DMS79 (cell line): Measurements from ENCODE around the gene PCSK2.

ENCODE experiments used
- DNase-seq: peaks from one replicate; lab custom pipeline; 2025; lab: John Stamatoyannopoulos, UW

The PCSK2 gene

DNA sequence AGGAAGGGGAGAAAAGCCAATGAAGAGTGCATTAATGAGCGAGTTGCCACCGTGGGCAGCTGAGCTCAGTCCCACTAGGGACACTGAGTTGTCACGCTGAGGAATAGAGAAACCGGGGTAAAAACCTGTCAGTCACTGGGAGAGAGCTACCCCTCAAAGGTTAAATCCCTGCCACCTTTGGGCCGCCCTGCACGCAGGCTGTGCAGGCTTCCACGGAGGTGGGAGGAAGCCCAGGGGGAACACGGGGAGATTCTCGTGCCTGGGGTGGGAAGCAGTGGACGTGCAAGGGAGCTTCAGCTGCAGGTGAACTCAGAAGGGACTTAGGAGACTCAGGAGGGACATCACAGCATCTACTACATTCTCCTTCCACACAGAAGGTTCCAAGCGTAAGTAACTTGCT, 253.9 kb downstream of the PCSK2 start:
- DNase-seq = no peak

GRCh38 chr20:17481661-17482060, 254.8 kb downstream of the PCSK2 start:
- no peak for DNase-seq

- DNase-seq = no peak
These were observed 255.7 kb downstream of the PCSK2 start for GRCh38 chr20:17482536-17482935.

DNA sequence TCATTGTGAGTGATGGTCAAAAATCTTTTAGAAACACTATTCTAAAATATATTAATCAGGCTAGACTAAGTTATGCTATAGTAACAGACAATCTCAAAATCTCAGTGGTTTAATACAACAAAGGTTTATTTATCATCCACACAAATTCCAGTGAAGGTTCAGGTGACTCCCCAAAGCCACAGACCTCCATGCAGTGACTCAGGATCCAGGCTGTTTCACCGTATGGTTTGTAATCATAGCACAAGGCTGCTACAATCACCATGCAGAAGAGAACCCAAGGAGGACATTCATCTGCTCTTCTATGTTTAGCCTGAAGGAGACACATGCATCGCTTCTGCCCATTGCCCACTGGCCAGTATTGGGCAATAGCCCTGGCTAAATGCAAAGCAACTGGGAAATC, 258.2 kb downstream of the PCSK2 start:
- DNase-seq = no peak

DNA sequence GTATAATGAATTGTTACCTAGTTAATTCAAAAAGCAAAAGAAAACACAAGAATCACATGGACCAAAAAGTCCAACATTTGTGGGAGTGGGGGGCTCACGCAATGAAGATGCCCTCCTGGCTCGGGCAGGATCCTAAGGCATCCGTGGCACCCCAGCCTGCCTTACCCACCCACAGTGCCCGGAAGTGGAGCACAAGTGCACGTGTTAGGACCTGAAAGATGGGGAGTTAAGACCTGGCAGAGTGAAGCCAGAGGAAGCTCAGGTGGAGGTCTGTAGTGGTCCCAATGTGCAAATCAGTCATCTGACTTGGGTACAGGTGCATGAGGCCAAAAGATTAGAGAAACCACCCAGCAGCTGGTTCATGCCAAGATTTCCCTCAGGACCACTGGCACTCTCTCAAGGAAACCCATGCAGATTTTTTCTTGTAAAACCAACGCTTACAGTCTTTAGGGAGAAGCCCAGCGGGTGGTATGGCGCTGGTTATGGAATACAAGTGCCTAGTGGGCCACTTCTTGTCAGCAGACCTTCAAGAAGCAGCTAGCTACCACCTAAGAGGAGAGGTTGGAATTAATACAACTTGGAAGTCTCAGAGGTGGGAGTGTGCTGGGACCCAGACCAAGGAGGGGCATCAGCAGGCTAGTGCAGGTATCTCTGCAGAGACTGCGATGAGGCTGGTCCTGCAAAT, 262.2 kb downstream of the PCSK2 start:
- no peak for DNase-seq

DNA sequence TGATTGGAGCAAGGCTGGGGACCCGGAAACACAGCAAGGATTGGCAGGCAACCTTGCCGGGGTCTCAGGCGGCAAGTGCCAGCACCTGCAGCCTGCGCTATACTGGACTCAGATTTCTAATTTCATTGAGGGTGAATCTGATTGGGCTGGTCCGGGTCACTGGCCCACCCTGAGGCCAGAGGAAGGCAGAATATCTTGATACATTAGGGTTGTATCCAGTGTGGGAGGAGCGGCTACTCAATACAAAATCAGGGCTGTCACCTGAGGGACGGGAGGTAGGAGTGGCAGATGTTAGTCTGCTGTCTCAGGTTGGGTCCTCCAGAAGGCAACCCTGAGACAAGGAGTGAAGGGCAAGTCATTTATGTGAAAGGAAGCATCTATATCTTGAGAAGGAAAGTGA, 263.7 kb downstream of the PCSK2 start:
- DNase-seq = no peak

DNA sequence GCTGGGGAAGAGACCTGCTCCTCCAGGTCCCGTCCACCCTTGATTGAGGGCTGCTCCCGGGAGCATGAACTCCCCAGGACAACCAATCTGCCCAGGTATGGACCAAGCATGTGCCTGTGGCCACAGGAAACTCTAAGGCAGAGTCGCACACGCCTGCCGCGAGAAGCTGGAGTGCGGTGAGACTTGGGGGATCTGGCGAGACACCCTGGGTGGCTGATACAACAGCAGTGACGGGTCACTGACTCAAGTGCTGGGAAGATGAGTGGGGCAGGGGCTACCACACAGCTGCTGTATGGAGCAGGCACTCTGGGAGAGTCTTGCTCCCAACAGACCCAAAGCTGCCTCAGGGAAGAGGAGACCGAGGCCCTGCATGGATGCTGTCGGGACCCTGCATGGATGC, 264.2 kb downstream of the PCSK2 start:
- no peak for DNase-seq

DNA sequence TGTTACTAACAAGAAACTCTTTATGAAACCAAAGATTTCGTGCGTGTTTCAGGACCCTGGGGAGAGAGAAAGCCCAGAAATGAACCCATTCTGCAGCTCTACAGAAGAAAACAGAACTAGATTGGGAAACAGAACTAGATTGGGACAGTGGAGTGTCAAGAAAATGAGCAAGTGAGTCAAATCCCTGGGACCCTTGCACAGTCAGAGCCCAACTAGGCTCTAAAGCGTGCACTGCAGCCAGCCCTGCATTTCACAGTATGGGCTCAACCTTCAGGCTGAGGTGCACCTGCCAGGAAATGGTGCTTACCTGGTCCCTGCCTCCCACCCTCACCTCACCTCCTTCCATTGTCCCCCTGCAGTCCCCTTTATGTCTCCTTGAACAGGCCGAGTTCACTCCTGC, 264.6 kb downstream of the PCSK2 start:
- DNase-seq = no peak

DNA sequence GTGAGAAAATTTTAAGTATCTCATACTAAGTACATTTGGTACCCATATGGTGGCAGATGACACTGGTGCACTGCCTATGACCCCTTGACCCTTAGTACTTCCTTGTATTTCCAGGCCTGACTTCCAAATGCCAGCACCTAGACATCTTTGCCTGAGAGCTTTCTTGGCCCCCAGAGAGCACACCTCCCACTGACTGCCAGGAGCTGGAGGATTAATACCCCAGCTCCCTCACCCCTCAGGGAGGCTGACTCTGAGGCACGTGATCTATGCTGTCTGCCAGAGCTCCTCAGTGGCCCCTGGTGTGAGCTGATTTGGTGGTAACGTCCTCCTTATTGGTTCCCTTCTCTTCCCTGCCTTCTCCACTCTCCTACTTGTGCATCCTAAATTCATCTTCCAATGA, 266.3 kb downstream of the PCSK2 start:
- DNase-seq = no peak

DNA sequence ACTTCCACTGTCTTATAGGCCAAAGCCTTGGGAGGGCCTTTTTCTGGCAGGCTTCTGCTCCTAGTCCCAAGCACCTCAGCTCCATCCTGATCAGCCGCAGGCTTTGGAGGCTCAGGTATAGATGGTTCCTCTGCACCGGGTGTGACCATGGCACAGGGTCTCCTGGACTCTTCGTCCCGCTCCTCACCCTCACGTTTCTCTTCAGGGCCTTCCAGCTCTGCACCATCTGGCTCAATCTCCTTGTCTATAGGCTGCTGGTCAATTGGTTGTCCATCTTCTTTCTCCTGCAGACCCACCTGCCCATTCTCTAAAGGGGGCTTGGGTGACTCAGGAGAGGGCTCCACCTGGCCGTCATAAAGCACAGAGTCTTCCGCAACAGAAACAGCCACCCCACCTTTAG, 267.4 kb downstream of the PCSK2 start:
- DNase-seq = no peak

DNA sequence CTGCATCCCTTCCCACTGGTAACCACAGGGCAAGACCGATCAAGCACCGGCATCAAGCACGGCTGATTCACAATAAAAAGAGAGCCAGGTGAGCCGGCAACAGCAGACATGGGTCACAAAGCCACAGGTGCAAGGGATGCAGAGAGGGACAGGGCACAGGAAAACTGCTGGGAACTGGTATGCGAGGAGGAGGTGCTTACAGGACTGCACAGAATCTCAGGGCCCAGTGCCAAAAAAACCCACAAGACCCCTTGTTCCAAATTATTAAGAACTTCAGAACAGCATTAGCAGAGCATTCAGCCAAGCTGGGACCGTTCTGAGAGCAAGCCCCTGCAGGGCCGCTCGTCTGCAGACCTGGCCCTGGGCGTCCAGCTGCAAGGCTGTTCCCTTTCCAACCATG, 269.0 kb downstream of the PCSK2 start:
- peak; percentile 76 for DNase-seq

DNA sequence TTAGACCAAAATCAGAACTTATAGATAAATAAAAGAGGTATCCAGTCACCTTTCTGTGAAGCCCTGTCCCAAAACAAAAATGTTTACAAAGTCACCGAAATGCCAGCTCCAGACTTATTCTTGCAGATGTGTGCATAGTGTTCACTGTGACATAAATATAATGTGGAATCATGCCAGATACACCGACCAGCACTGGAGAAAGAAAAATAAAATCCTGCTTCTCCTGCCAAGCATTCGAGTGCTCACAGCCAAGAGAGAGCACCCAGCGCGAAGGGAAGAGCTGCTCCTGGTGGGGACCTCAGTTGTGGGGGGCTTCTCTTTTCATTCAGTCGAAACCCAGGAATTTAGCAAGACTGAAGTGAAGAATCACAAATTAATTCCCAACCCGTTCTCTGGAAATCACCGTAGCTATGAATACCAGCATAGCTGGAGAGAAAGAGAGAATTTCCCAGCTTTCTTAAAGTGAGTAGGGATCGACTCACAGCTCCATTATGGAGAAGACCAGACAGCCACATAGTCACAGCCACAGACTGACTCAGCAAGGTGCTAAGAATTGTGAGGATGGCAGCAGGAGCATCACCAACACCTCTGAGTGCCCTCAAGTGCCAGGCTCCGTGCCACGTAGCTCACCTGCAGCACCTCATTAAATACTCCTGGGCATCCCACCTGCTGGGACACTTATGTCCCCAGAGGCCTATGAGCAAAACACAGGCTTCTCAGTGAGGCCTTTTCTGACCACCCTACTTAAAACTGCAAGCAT, 271.2 kb downstream of the PCSK2 start:
- DNase-seq = peak; percentile 34

DNA sequence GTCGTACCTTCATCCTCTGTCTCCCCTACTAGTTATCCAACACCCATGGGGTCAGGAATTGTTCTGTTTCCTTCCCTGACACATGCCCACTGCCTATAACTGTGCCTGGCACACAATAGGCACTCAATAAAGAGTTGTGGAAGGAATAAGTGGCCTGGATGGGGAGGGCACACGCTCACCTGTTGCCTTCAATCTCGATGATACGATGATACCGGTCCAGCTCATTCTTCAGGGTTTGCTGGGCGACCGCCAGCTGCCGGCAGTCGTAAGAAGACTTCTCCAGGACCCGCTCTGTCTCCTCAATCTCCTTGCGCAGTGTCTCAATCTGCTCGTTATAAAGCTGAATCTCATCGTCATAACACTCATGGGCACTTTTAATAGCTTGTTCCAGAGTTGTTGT, 271.8 kb downstream of the PCSK2 start:
- peak; percentile 43 for DNase-seq

GRCh38 chr20:17499041-17499440, 272.2 kb downstream of the PCSK2 start:
- no peak for DNase-seq

- no peak for DNase-seq
These were observed 273.4 kb downstream of the PCSK2 start for GRCh38 chr20:17500271-17500670.

GRCh38 chr20:17500826-17501225, 274.0 kb downstream of the PCSK2 start:
- DNase-seq = no peak

DNA sequence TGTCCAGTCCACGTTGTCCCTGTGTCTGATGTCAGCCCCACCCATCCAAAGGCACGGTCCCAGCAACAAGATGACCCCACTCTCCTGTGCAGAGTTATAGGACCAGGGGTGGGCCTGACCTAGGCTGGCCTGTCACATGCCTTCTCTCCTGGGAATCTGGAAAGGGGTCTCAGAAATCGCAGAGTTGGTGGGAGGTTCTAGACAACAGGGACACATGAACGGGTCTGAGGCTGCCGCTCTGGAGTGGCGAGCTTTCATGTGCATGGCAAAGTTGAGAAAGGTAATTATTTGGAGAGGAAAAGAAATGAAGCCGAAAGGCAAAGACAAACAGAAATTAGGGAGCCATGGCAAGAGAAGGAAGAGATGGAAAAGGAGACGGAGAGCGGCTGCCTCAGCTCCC, 274.9 kb downstream of the PCSK2 start:
- DNase-seq = no peak

- DNase-seq = no peak
These were observed 275.3 kb downstream of the PCSK2 start for GRCh38 chr20:17502105-17502504.

DNA sequence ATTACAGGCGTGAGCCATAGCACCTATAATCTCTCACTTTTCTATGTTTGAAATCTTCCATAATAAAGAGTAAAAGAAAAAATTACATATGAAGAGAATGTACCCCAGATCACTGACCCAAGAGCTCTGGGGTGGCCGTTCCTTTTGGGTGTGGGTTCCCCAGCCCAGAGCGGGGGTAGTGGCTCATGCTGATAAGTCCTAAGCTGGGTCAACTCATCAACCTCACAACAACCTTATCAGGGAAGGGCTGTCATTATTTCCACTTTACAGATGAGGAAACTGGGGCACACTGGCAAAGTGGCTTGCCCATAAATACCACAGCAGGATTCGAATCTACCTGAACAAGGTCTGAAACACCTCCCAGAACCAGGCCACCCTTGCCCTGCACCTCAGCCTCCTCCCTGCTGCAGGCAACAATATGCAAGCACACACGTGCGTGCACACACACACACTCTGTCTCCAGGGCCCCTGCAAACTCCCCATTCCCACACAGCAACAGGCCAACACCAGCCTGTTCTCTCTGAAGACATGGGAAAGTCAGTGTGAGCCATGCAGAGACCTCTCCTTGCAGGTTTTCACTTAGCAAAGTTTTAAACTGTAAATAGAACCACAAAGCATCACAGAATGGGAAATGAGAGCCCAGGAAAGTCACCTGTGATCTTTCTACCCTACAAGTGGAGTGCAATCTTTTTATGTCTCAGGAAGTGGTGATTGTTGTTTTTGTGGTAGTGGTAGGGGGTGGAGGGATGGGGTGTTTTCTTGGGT, 276.6 kb downstream of the PCSK2 start:
- DNase-seq = no peak

- DNase-seq = no peak
These were observed 277.4 kb downstream of the PCSK2 start for GRCh38 chr20:17504066-17504897.

- DNase-seq = no peak
These were observed 278.2 kb downstream of the PCSK2 start for GRCh38 chr20:17504898-17505635.
